Measurements from ENCODE around the gene CHRM2. TPM values are rescaled to one million over a fixed set of nuclear protein-coding genes. Genes with fewer than 3 reads are reported as not detected.

CHRM2 gene
- polyA plus RNA-seq, 1 of the 3 experiments (the other 2 are of a cell fraction) = 0.23 TPM

GRCh38 chr7:136883046-136883445, 14.6 kb downstream of the CHRM2 start:
- CTCF ChIA-PET = interaction anchor here (1.2 to 1.6 kb wide), 3 partner anchors 9 to 475 kb away, joined by 3 to 12 read pairs (median 3); no protein-coding TSS in a partner anchor
- Histone ChIP-seq H3K9me2 (no peaks in the 10 kb centered on the region), H3K4me3 (ENCODE audit: low read depth in 2 of 2, low read length in 1 of 2) (no peak overlapping the region), H3K79me2 (ENCODE audit: insufficient read depth) (no peaks in the 10 kb centered on the region), H3K9ac (no peak overlapping the region), H2AFZ (ENCODE audit: low read depth) (no peak overlapping the region), H3K36me3 (replicated peaks in 1 of 2; ENCODE audit: control insufficient read depth in 1 of 2, insufficient read depth in 2 of 2, low read length in 1 of 2) (no peaks in the 10 kb centered on the region), H3K27me3 (ENCODE audit: insufficient read depth) (no peaks in the 10 kb centered on the region), H3K9me3 (no peaks in the 10 kb centered on the region), H3K27ac (ENCODE audit: low read depth in 2 of 2, low read length in 1 of 2) (no peak overlapping the region), H3K4me2 (no peak overlapping the region), H4K20me1 (ENCODE audit: insufficient read depth) (no peaks in the 10 kb centered on the region), H3K4me1 (ENCODE audit: control insufficient read depth in 1 of 2, insufficient read depth in 2 of 2, low read depth in 1 of 2, low read length in 1 of 2) (peaks cover 0 to 6% of the 10 kb centered on the region in 2 experiments; a peak in 1 of 4 replicates), H3F3A (replicated peaks; ENCODE audit: insufficient read depth) (no peaks in the 10 kb centered on the region)
- TF ChIP-seq, protein P1, sequence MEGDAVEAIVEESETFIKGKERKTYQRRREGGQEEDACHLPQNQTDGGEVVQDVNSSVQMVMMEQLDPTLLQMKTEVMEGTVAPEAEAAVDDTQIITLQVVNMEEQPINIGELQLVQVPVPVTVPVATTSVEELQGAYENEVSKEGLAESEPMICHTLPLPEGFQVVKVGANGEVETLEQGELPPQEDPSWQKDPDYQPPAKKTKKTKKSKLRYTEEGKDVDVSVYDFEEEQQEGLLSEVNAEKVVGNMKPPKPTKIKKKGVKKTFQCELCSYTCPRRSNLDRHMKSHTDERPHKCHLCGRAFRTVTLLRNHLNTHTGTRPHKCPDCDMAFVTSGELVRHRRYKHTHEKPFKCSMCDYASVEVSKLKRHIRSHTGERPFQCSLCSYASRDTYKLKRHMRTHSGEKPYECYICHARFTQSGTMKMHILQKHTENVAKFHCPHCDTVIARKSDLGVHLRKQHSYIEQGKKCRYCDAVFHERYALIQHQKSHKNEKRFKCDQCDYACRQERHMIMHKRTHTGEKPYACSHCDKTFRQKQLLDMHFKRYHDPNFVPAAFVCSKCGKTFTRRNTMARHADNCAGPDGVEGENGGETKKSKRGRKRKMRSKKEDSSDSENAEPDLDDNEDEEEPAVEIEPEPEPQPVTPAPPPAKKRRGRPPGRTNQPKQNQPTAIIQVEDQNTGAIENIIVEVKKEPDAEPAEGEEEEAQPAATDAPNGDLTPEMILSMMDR (IDR thresholded peaks at IDR 0.05) = no peak
- TF ChIP-seq, protein P2, sequence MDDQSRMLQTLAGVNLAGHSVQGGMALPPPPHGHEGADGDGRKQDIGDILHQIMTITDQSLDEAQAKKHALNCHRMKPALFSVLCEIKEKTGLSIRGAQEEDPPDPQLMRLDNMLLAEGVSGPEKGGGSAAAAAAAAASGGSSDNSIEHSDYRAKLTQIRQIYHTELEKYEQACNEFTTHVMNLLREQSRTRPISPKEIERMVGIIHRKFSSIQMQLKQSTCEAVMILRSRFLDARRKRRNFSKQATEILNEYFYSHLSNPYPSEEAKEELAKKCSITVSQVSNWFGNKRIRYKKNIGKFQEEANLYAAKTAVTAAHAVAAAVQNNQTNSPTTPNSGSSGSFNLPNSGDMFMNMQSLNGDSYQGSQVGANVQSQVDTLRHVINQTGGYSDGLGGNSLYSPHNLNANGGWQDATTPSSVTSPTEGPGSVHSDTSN (IDR thresholded peaks at IDR 0.05) = no peak
- TF ChIP-seq RAD21 (IDR thresholded peaks at IDR 0.05; ENCODE audit: low read length) = no peak
- TF ChIP-seq USF1 (IDR thresholded peaks at IDR 0.05; ENCODE audit: borderline replicate concordance, low read depth) = no peak
- TF ChIP-seq RCOR1 (IDR thresholded peaks at IDR 0.05; ENCODE audit: low read length) = no peak
- TF ChIP-seq TCF12 (IDR thresholded peaks at IDR 0.05) = no peak
- TF ChIP-seq, protein P3, sequence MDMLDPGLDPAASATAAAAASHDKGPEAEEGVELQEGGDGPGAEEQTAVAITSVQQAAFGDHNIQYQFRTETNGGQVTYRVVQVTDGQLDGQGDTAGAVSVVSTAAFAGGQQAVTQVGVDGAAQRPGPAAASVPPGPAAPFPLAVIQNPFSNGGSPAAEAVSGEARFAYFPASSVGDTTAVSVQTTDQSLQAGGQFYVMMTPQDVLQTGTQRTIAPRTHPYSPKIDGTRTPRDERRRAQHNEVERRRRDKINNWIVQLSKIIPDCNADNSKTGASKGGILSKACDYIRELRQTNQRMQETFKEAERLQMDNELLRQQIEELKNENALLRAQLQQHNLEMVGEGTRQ (IDR thresholded peaks at IDR 0.05; ENCODE audit: borderline replicate concordance, low read depth, low read length) = no peak
- no peak for TF ChIP-seq REST (IDR thresholded peaks at IDR 0.05; ENCODE audit: low read depth, low read length)
- no peak for TF ChIP-seq GABPA (IDR thresholded peaks at IDR 0.05; ENCODE audit: low read depth)
- TF ChIP-seq, protein P4, sequence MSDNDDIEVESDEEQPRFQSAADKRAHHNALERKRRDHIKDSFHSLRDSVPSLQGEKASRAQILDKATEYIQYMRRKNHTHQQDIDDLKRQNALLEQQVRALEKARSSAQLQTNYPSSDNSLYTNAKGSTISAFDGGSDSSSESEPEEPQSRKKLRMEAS (IDR thresholded peaks at IDR 0.05; ENCODE audit: low read depth) = no peak
- TF ChIP-seq TEAD4 (IDR thresholded peaks at IDR 0.05; ENCODE audit: borderline replicate concordance, insufficient read depth) = no peak
- DNase-seq = no peak
- POLR2A ChIA-PET = no interaction called here
- WGBS (ENCODE audit: low lambda C conversion rate) = 71% methylated on average over 3 of the region's 3 CpGs
